ENCODE results near the gene RHCG. TPM values are rescaled to one million over a fixed set of nuclear protein-coding genes. Genes with fewer than 3 reads are reported as not detected.
A peak's percentile ranks its signal among the peaks of the same experiment; 100 is the strongest.

Gene RHCG
- total RNA-seq, 1 experiment from 2014 or later: 0.28 TPM

DNA sequence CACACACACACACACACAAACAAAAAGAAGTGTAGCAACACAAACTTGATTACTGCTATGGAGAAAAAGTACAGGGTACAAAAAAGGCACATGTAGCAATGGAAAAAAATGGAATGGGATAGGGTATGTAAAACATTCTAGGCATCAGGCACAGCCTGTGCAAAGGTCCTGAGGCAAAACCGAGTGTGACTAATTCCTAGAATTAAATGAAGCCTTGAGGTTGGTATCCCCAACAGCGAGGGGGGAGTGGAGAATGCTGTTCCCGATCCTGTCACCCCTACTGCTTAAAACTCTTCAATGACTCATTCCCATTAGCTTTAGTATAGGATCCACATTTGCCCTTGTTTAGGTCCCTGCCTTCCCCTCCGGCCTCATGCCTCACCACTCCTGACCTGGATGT, 37.9 kb downstream of the RHCG start:
- Mint-ChIP-seq H3K9me3 (peaks cover 2 to 7% of the 10 kb centered on the region in 2 experiments; a peak in 2 of 5 replicates), H3K4me1 (peaks cover 31 to 41% of the 10 kb centered on the region in 2 experiments), H3K27ac (peak overlapping the region in 1 of 3 experiments; percentile 60; a peak in 1 of 7 replicates), H3K27me3 (ENCODE audit: low read depth) (peaks cover 76% of the 10 kb centered on the region), H3K4me3 (no peak overlapping the region), H3K36me3 (ENCODE audit: insufficient read depth in 1 of 3, low read depth in 3 of 3) (no peaks in the 10 kb centered on the region; a peak in 1 of 7 replicates)
- Histone ChIP-seq H3K27me3 (ENCODE audit: insufficient read depth, low read length) (peaks cover 8% of the 10 kb centered on the region; the same call in 1 of the 2 replicates), H3K4me2 (ENCODE audit: insufficient read depth, insufficient read length, low read length) (no peak overlapping the region), H3K18ac (ENCODE audit: insufficient read length, low read depth, low read length) (no peak overlapping the region), H3K79me1 (ENCODE audit: insufficient read depth, low read depth, low read length, poor library complexity, severe bottlenecking) (no peaks in the 10 kb centered on the region), H4K8ac (replicated peaks; ENCODE audit: insufficient read length, low read depth, low read length) (no peak overlapping the region), H2AFZ (ENCODE audit: low read length) (no peak overlapping the region), H3K56ac (ENCODE audit: insufficient read length, low read depth, low read length) (no peak overlapping the region), H3K23me2 (ENCODE audit: insufficient read length, low read depth, low read length, poor library complexity, severe bottlenecking) (no peaks in the 10 kb centered on the region), H2BK120ac (ENCODE audit: low read depth, low read length, poor library complexity, severe bottlenecking) (no peak overlapping the region), H3K27ac (ENCODE audit: insufficient read length, low read depth, low read length) (no peak overlapping the region), H4K20me1 (ENCODE audit: control insufficient read depth, insufficient read depth, insufficient read length) (no peaks in the 10 kb centered on the region), H3K23ac (ENCODE audit: insufficient read length, low read depth, low read length) (no peak overlapping the region), H3K4ac (ENCODE audit: low read depth, low read length) (no peak overlapping the region), H2BK12ac (ENCODE audit: insufficient read length, low read depth, low read length) (no peak overlapping the region), H2AK5ac (ENCODE audit: insufficient read length, low read length) (no peak overlapping the region), H3K79me2 (ENCODE audit: insufficient read depth, low read length) (no peaks in the 10 kb centered on the region), H3K9ac (ENCODE audit: extremely low read depth, insufficient read length, low read length) (no peak overlapping the region), H2BK5ac (ENCODE audit: insufficient read length, low read length) (no peak overlapping the region), H3K9me3 (ENCODE audit: control insufficient read depth, low read depth, low read length) (no peaks in the 10 kb centered on the region), H3T11ph (ENCODE audit: low read length) (no peak overlapping the region), H3K14ac (ENCODE audit: insufficient read depth, low read length) (no peak overlapping the region), H4K91ac (ENCODE audit: insufficient read length, low read depth, low read length) (no peak overlapping the region), H3K4me1 (ENCODE audit: insufficient read depth, low read length) (no peaks in the 10 kb centered on the region), H4K5ac (ENCODE audit: insufficient read length, low read depth, low read length) (no peak overlapping the region), H2BK20ac (ENCODE audit: low read depth, low read length, poor library complexity, severe bottlenecking) (no peak overlapping the region), H2BK15ac (ENCODE audit: low read depth, low read length) (no peak overlapping the region)
- no CpG with 5 or more reads among the region's 4 CpGs for WGBS (ENCODE audit: extremely low coverage, insufficient read length, low lambda C conversion rate)
- TF ChIP-seq, protein P1, sequence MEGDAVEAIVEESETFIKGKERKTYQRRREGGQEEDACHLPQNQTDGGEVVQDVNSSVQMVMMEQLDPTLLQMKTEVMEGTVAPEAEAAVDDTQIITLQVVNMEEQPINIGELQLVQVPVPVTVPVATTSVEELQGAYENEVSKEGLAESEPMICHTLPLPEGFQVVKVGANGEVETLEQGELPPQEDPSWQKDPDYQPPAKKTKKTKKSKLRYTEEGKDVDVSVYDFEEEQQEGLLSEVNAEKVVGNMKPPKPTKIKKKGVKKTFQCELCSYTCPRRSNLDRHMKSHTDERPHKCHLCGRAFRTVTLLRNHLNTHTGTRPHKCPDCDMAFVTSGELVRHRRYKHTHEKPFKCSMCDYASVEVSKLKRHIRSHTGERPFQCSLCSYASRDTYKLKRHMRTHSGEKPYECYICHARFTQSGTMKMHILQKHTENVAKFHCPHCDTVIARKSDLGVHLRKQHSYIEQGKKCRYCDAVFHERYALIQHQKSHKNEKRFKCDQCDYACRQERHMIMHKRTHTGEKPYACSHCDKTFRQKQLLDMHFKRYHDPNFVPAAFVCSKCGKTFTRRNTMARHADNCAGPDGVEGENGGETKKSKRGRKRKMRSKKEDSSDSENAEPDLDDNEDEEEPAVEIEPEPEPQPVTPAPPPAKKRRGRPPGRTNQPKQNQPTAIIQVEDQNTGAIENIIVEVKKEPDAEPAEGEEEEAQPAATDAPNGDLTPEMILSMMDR (conservative IDR thresholded peaks at IDR 0.05): no peak
- no peak for DNase-seq

All from H9 (cell line).